Measurements from ENCODE around the gene VAMP5. TPM values are rescaled to one million over a fixed set of nuclear protein-coding genes. Genes with fewer than 3 reads are reported as not detected.
A peak's percentile ranks its signal among the peaks of the same experiment; 100 is the strongest.

The VAMP5 gene
- total RNA-seq, 1 donor from 2014 or later: 3.4 TPM

DNA sequence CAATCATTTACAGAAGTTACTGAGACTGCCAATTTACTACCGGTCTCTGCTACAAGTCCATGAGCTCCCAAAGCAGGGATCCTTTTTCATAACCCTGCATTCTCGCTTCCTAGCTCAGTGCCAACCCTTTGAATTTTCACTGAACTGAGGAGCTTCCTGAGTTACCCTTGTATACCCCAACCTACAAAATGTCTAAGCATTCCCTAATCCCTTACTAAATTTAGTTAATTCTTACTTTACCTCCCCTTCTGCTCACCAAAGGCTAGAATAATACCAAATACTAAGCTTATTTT, 35.7 kb upstream of the VAMP5 start:
- H3K27me3 Mint-ChIP-seq: no peaks in the 10 kb centered on the region
- H3K4me3 Mint-ChIP-seq: no peak overlapping the region
- no peaks in the 10 kb centered on the region for H3K9me3 Mint-ChIP-seq
- H3K36me3 Mint-ChIP-seq: peaks cover 32% of the 10 kb centered on the region
- DNase-seq (ENCODE audit: extremely low spot score, unreplicated experiment): no peak
- TF ChIP-seq, protein P1, sequence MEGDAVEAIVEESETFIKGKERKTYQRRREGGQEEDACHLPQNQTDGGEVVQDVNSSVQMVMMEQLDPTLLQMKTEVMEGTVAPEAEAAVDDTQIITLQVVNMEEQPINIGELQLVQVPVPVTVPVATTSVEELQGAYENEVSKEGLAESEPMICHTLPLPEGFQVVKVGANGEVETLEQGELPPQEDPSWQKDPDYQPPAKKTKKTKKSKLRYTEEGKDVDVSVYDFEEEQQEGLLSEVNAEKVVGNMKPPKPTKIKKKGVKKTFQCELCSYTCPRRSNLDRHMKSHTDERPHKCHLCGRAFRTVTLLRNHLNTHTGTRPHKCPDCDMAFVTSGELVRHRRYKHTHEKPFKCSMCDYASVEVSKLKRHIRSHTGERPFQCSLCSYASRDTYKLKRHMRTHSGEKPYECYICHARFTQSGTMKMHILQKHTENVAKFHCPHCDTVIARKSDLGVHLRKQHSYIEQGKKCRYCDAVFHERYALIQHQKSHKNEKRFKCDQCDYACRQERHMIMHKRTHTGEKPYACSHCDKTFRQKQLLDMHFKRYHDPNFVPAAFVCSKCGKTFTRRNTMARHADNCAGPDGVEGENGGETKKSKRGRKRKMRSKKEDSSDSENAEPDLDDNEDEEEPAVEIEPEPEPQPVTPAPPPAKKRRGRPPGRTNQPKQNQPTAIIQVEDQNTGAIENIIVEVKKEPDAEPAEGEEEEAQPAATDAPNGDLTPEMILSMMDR (conservative IDR thresholded peaks at IDR 0.05): no peak
- peaks cover 25% of the 10 kb centered on the region for H3K4me1 Mint-ChIP-seq (ENCODE audit: unreplicated experiment)
- no peak overlapping the region for H3K27ac Mint-ChIP-seq

GRCh38 chr2:85549095-85549494, 35.1 kb upstream of the VAMP5 start:
- Mint-ChIP-seq H3K27ac (no peak overlapping the region), H3K4me1 (ENCODE audit: unreplicated experiment) (peaks cover 20% of the 10 kb centered on the region), H3K36me3 (peaks cover 29% of the 10 kb centered on the region), H3K9me3 (no peaks in the 10 kb centered on the region), H3K4me3 (no peak overlapping the region), H3K27me3 (no peaks in the 10 kb centered on the region)
- TF ChIP-seq, protein P1 (conservative IDR thresholded peaks at IDR 0.05): no peak
- DNase-seq (ENCODE audit: extremely low spot score, unreplicated experiment): no peak

DNA sequence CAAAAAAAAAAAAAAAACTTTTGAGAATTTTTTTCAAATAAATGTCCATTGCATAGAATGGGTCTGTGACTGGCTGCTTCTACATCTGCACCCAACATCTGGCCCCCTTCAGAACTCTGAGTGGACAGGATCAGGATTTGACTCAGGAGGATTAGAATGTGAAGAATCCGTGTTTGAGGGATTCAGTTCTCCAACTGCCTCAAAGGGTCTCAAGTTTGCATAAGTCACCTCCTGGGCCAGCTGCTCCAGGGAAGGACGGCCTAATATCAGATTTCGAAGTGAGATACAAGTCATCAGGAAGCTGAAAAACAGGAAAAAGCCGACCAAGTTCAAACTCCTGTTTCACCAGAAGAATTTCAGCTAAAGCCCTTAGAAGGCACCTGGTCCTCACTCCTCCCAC, 34.4 kb upstream of the VAMP5 start:
- Mint-ChIP-seq H3K4me3 (no peak overlapping the region), H3K4me1 (ENCODE audit: unreplicated experiment) (peaks cover 16% of the 10 kb centered on the region), H3K27ac (peak overlapping the region; percentile 32), H3K36me3 (peaks cover 26% of the 10 kb centered on the region), H3K9me3 (no peaks in the 10 kb centered on the region), H3K27me3 (no peaks in the 10 kb centered on the region)
- TF ChIP-seq, protein P1 (conservative IDR thresholded peaks at IDR 0.05): no peak
- DNase-seq (ENCODE audit: extremely low spot score, unreplicated experiment): no peak

DNA sequence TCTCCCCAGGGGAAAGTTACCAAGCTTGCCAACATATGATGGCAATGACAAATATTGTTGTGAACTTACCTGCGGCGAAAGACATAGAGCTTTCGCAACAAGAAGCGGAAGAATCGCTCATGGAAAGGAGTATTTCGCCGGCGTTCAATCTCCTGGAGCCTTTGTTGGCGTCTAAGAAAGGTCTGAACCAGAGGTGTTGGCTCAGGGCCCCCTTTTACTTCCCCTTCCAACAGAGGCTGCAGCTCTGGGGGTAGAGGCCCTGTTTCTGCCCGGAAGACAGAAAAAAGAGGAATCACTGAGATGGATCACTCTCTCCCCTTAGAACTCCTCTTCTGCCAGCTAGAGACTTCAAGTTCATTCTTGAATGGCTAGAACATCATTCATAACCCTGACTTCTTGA, 33.7 kb upstream of the VAMP5 start:
- H3K27ac Mint-ChIP-seq: peak overlapping the region; percentile 32
- H3K4me3 Mint-ChIP-seq: no peak overlapping the region
- peaks cover 26% of the 10 kb centered on the region for H3K36me3 Mint-ChIP-seq

GRCh38 chr2:85551698-85552678, 32.2 kb upstream of the VAMP5 start:
- Mint-ChIP-seq H3K27ac (peak overlapping the region; percentile 76), H3K36me3 (peaks cover 21% of the 10 kb centered on the region)

More for the DNA sequence above, 33.7 kb upstream of the VAMP5 start:
- no peaks in the 10 kb centered on the region for H3K27me3 Mint-ChIP-seq
- H3K4me1 Mint-ChIP-seq (ENCODE audit: unreplicated experiment): peaks cover 16% of the 10 kb centered on the region
- no peaks in the 10 kb centered on the region for H3K9me3 Mint-ChIP-seq
- TF ChIP-seq, protein P1 (conservative IDR thresholded peaks at IDR 0.05): no peak
- DNase-seq (ENCODE audit: extremely low spot score, unreplicated experiment): no peak

More at GRCh38 chr2:85551698-85552678, 32.2 kb upstream of the VAMP5 start:
- TF ChIP-seq, protein P1 (conservative IDR thresholded peaks at IDR 0.05): peak; percentile 94
- DNase-seq (ENCODE audit: extremely low spot score, unreplicated experiment): peak; percentile 82
- Mint-ChIP-seq H3K4me3 (no peak overlapping the region), H3K27me3 (no peaks in the 10 kb centered on the region), H3K4me1 (ENCODE audit: unreplicated experiment) (peaks cover 13% of the 10 kb centered on the region), H3K9me3 (no peaks in the 10 kb centered on the region)
